NCI-H1417 treated with DMSO at 0.1 percent for 48 hours (cell line): ENCODE results near the gene ATXN1L.
A peak's percentile ranks its signal among the peaks of the same experiment; 100 is the strongest.
"Not testable (repeated sequence)": the region's sequence is repeated elsewhere in the genome, so short reads cannot be mapped to it uniquely, and the experiment has no call there.

Experiments
- DNase-seq: peaks from one replicate; lab custom pipeline; 2025; lab: John Stamatoyannopoulos, UW

ATXN1L gene, protein sequence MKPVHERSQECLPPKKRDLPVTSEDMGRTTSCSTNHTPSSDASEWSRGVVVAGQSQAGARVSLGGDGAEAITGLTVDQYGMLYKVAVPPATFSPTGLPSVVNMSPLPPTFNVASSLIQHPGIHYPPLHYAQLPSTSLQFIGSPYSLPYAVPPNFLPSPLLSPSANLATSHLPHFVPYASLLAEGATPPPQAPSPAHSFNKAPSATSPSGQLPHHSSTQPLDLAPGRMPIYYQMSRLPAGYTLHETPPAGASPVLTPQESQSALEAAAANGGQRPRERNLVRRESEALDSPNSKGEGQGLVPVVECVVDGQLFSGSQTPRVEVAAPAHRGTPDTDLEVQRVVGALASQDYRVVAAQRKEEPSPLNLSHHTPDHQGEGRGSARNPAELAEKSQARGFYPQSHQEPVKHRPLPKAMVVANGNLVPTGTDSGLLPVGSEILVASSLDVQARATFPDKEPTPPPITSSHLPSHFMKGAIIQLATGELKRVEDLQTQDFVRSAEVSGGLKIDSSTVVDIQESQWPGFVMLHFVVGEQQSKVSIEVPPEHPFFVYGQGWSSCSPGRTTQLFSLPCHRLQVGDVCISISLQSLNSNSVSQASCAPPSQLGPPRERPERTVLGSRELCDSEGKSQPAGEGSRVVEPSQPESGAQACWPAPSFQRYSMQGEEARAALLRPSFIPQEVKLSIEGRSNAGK

DNA sequence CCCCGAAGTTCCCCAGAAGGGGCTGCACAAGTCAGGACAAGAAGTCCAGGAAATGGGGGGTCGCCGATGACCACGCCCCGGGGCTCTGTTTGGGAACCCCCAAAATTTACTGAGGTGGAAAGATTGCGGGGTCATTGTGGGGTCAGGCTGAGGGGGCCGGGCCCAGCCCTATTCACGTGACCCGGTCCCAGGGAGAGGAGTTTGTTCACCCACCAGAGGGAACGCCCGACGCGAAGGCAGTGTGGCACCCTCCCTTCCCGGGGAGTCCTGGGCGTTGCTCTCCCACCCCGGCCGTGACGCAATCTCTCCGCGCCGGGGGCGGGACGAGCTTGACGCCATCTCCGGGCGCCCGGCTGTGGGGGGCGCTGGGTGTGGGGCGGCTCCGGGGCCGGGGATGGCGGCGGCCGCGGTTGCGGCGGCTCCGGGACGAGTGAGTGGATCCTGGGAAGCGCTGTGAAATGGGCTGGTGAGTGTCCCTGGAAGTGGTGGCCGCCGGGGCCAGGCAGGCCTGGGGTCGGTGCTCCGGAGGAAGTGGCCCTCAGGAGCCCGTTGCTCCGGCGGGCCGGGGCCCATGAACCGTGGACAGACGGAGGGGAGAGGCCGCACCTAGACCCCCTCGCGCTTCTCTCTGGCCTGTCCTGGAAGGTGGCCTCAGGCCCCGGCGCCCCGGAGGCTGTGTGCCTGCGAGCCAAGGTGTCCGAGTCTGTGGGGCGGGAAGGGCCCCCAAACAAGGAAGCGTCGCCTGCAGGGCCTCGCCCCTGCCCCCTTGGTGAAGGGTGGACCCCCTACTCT, at the start of gene ATXN1L:
ATXN1L (plus strand) TSS at position 338 of the 792 bp plus-strand sequence. CDS start 3,765 bp downstream, outside the sequence.
- DNase-seq: no peak

DNA sequence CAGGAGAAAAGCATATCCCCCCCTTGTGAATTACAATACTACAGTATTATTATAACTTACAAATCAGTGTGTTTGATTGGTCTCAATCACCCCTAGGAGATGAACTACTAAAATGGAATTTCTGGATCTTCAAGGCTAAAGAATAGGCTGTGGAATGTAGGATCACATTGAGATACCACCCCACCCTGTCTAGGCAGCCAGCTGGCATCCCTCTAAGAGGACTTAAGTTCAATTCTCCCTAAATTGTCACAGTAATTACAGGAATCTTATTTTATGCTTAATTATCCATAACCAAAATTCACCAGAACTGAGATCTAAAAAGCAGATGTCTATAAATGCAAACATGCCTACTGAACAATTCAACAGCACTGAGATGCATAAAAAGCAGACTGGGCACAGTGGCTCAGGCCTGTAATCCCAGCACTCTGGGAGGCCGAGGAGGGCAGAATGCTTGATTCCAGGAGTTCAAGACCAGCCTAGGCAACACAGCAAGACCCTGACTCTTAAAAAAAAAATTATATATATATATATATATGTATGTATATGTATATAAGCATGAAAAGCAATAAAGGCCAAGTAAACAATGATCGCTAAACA, 49.2 kb upstream of the ATXN1L start:
- no peak for DNase-seq

DNA sequence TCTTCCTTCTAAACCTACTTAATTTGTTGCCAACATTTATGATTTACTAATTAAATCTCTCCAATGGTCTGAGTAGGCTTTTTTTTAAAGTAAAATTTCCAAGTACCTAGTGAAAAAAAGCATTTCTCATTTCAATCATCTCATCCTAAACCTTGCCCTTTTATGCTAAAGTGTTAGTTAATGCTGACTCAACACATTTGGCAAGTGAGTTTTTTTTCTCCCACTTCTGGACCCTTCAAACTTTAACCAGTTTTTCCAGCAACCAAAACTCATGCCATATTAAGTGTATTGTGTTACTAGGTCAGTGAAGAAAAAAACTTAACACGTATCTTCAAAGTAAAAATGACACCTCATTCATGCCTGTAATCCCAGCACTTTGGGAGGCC, 42.5 kb upstream of the ATXN1L start:
- DNase-seq: no peak

DNA sequence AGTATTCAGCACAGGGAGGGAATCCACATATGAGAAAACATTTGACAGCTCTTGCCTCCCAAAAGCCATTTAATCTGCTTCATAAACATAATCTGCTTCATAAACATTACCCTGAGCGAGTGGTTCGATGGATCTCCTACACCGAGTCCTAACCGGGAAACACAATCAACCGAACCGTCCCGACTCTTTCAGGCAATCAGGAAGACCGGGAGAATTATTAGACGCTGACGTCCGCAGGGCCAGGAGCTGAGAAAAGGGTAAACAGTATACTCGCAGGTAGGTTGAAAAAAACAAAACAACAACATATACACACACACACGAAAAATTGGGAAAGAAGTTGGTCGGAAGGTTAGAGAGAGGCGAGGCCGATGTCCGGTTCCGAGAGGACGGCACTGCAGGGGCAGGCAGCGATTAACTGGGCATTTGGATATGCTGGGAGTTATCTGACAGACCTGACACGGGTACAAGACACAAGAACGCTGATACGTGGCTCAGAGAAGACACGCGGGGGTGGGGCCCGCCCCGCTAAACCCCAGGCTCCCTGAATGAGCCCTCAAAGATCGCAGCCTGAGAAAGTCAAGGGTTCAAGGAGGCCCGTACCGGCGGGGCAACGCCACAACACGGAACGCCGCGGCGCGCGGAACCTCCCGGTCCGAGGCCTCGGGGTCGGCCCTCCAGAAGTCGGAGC, 37.7 kb upstream of the ATXN1L start:
- DNase-seq: no peak

DNA sequence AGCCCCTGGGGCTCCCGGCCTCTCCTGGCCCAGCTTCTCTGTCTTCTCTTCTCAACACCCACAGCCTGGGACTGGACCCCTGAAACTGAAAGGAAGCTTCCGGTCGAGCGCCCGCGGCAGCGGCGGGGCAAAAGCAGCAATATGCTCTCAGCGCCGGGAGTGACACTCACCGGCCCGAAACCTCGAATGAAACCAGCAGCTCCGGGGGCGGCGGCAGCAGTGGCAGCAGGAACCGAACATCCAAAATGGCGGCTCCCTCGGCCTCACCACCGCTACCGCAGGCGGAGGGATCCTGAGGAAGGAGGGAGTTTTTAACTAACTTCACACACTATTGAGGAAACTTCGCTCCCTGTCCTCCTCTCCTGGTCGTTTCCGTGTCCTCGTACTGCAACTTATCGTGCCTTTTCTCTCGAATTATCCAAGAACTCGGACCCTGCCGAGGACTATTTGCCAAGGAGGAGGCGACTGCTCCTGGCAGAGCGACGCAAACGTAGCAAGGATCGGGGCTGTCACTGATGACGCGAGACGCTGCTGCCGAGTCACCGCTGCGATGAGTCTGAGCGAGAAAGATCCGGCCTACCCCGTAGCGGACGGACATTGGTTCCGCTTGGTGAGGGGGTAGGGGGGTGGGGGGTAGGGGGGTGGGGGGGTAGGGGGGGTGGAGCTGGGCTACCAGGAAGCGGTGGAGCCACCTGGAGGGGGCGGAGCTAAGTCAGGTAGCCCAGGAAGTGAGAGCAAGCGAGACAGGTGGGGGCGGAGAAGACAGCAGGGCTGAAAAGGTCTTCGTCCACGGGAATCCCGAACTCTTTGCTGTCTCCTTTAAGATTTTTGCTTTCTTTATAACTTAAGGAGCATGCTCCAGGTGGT, 37.0 kb upstream of the ATXN1L start, which contains the start of gene AP1G1:
AP1G1 (minus strand) TSS at position 242 of the 867 bp plus-strand sequence. CDS start 19,355 bp downstream, outside the sequence.
- peak; percentile 72 for DNase-seq

DNA sequence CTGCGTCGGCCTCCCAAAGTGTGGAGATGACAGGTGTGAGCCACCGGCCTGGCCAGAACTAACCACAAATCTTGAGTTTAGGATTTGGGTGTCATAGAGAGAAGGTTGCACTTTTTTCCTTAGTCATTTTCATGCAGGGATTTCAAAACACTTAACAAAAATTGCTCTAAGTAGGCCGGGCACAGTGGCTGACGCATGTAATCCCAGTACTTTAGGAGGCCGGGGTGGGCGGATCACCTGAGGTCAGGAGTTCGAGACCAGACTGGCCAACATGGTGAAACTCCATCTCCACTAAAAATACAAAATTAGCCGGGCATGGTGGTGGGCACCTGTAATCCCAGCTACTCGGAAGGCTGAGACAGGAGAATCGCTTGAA, 35.6 kb upstream of the ATXN1L start:
- DNase-seq: not testable (repeated sequence)

DNA sequence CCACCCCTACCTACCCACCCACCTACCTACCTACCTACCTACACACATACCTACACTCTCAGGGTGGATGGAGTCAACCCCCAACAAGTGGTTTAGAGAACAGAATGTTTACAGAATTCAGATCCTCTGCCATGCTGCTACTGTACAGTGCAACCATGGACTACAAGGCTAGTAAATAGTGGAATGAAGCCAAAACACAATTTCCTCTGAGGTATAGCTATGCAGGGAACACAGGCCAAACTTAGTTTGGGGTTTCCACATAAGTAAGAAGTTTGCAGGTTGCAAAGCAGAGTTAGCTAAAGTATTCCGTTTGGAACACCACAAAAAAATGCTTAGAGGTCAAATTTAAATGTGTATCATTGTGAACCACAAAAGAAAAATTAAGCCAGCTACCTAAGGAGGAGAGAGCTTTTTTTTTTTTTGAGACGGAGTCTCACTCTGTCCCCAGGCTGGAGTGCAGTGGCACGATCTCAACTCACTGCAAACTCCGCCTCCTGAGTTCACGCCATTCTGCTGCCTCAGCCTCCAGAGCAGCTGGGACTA, 34.4 kb upstream of the ATXN1L start:
- DNase-seq: no peak

DNA sequence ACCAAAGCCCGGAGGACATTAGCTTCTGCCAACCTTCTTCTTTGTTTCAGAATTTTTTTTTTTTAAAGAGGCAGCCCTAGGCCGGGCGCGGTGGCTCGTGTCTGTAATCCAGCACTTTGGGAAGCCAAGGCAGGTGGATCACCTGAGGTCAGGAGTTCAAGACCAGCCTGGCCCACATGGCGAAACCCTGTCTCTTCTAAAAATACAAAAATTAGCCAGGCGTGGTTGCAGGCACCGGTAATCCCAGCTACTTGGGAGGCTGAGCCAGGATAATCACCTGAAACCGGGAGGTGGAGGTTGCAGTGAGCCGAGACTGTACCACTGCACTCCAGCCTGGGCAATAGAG, 28.6 kb upstream of the ATXN1L start:
- DNase-seq: not testable (repeated sequence)

DNA sequence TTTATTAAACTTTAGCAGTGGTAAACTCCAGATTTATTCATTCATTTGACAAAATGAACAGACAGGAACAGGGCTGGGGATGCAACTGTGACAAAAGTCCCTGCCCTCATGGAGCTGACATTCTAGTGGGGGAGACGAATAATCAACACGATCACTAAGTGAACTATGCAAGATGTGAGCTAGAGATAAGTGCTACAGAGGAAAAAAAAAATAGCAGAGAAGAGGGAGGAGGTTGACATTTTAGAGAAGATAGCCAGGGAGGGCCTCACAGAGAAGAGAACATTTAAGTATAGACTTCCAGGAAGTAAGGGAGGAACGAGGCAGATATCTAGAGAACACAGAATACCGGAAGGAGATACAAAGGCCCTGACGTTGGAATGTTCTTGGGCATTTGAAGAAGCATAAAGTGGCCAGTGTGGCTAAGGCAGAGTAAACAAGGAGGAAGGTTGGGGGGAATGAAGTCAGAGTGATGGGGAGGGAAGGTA, 19.2 kb upstream of the ATXN1L start:
- no peak for DNase-seq

DNA sequence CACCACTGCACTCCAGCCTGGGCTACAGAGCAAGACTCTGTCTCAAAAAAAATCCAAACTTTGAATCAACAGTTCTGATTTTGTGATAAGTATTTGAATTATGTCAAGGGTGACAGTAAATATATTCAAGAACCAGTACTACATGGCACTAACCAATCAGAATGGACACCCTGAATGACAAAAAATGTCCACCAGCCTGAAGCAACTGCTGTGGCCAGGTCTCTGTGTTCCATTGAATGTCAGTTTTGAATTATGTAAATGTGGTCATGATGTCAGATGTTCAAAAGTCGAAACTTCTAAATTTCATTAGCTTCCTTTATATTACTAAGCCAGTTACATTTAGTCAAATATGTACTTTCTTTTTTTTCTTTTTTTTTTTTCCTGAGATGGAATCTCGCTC, 15.4 kb upstream of the ATXN1L start:
- no peak for DNase-seq

DNA sequence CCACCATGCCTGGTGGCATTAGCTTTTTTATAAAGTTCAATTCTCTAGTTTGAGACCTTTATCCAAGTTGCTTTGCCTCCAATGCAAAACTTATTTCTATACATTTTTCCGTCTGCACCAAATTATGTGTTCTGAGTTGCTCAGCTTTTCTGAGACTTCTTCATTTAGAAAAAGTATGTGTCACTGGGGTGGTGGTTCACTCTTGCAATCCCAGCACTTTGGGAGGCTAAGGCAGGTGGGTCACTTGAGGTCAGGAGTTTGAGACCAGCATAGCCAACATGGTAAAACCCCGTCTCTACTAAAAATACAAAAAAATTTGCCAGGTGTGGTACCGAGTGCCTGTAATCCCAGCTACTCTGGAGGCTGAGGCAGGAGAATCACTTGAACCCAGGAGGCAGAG, 14.1 kb upstream of the ATXN1L start:
- DNase-seq: not testable (repeated sequence)

DNA sequence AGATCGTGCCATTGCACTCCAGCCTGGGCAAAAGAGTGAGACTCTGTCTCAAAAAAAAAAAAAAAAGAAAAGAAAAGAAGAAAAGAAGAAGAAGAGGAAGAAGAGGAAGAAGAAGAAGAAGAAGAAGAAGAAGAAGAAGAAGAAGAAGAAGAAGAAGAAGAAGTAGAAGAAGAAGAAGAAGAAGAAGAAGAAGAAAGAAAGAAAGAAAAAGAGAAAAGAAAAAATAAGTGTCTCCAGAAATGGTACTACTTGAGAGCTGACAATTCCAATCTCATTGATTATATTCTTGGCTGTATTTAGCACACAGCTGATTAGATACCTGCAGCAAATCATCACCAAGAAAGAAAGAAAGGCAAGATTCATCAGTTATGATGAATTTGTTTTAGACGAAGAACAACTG, 13.7 kb upstream of the ATXN1L start:
- not testable (repeated sequence) for DNase-seq

DNA sequence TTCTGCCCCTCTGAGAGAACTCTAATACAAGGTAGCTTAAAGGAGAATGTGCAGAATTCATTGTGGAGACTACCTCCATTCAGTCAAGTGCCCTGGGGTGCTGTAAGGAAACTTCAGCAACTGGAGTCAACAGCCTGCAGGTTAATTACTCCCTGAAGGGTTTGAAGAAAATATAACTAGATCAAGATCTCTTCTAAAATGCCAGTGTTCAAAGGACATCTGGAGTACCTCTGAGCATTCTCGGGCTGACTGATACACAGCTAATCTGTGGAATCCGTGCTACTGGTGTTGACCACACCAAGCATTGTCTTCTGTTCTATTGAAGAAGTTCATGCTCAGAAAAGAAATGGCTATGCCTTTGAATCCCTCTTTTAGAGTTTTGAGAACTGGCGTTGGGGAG, 11.5 kb upstream of the ATXN1L start:
- no peak for DNase-seq

DNA sequence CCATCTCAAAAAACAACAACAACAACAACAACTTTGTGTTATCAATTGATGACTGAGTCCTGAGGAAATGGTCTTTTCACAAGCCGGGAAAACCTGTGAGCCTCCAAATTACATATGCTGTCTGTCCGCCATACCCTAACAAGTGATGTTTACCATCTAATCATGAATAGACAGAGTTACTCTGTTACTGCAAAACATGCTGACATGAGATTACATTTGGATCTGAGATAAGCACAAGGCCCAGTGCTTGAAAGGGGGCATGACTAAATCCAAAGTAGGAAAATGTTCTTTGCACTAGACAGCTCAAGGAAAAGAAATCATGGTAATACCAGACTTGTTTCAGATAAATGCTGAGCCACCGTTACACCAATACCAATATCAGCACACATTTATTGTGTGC, 8.6 kb upstream of the ATXN1L start:
- DNase-seq: no peak

DNA sequence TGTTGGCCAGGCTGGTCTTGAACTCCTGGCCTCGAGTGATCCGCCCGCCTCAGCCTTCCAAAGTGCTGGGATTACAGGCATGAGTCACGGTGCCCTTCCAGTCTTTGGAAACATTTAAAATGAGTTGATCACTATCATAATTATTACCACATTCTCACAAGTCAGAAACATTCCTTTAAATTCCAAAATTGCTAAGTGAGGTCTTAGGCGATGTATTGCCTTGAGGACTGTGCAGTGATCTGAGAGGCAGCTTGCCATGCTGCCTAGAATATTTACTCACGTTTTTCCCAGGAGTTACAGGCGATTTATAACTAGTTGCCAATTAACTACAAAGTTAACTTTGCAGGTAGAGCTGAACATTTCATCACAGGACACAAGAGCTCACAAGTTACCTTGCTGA, 5.7 kb upstream of the ATXN1L start:
- DNase-seq: no peak

DNA sequence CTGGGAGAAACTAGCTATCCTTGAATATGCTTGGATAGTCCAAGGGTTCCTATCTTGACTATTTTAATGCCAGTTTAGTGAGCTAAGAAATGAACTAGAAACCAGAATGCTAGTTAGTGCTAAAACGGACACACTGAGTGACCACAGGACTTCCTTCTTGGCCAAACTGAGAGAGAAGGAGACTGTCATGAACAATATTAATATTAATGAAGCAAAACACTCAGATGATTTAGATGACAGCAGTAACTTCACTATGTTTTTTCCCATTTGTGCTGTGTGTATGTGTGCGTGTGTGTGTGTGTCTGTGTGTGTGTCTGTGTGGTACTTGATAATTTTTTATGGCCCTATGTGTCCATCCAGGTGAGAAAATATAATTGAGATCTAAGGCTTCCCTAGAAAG, 2.2 kb upstream of the ATXN1L start:
- DNase-seq: no peak

DNA sequence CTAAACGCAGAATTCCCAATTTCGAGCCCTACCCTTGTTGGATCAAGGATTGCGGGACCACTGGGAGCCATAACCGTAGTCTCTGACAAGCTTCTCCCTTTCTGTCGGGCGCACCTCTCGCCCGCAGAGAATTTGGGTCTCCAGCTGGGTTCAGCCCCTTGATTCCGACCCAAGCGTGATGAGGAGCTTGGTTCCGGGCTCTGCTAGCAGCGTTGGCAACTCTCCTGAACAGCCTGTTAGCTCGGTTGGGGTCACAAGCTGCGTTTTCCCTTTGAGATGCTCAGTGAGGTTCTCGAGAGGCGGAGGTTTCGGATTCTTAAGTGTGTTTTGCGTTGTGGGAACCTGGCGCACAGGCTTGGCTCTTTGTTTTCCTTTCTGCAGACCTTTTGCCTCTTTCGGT, 655 bp downstream of the ATXN1L start:
- DNase-seq: no peak

DNA sequence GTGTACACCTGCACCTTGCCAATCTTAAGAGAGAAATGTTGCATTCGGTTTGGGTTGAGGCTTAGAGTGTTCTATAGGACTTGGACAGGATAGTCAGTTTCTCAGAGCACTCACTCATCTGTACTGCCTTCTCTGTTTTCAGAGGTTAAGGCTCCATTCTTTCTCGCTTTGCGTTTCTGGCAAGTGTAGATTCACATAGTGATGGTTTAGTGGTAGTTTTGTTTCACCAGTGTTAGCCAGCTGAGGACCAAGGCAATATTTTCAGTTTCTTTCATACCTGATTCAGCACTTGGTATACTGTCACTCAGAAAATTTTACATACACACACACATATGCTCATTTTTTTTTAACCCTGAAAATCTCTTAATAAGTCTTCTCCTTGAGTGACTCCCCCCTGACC, 1.3 kb downstream of the ATXN1L start:
- no peak for DNase-seq

DNA sequence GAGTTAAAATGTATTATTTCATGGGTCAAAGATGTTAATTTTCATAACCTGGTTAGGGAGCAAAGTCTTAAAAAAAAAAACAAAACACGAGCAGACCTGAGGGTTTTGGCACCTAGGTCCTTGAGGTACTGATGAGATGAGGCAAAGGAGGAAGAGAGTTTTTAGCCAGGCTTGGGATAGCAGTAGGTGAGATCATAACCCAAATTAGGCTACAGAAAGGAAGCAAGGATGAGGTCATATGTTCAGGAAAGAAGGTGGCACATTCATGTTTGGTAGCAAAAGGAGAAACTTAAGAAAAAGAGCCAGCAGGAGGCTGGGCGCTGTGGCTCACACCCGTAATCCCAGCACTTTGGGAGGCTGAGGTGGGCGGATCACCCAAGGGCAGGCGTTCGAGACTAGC, 2.8 kb downstream of the ATXN1L start:
- DNase-seq: no peak

DNA sequence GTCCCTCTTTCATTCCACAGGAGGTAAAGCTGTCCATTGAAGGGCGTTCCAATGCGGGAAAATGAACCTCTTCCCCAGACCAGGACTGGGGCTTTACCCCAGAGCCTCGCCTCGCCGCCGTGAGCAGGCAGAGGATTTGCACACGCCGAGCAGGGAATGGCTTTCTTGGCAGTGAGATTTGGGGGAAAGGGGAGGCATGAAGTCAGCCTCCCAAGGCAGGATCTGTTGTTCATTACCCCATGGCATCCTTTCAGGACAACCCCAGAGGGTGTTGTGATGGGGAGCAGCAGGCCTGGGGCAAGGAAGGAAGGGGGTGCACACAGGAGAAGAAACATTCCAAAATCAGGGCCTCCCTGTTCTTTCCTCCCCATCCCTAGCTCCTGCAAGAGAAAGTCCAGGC, 6.0 kb downstream of the ATXN1L start:
- DNase-seq: no peak
